HUES64 (cell line): ENCODE measurements around the gene ADAT3.
"Not testable (repeated sequence)": the region's sequence is repeated elsewhere in the genome, so short reads cannot be mapped to it uniquely, and the experiment has no call there.

ENCODE experiments used
- H3K27ac ChIP-seq: 2 replicates; pipeline ENCODE4 v1.7.0; 2013; ENCODE audit warnings: low read depth, low read length, inconsistent platforms
- H3K27me3 ChIP-seq: 2 replicates; pipeline ENCODE4 v1.6.1; 2013; ENCODE audit warnings: mild to moderate bottlenecking, low read length; ENCODE audit not compliant: insufficient read depth
- H3K36me3 ChIP-seq: 2 replicates; pipeline ENCODE4 v1.6.1; 2013; ENCODE audit warnings: mild to moderate bottlenecking, low read length; ENCODE audit not compliant: insufficient read depth
- H3K4me1 ChIP-seq: 2 replicates; pipeline ENCODE4 v1.6.1; 2013; ENCODE audit warnings: mild to moderate bottlenecking, low read length, moderate library complexity; ENCODE audit not compliant: insufficient read depth
- H3K4me3 ChIP-seq: 2 replicates; pipeline ENCODE4 v1.5.1; 2013; ENCODE audit warnings: mild to moderate bottlenecking, low read length, moderate library complexity
- H3K9ac ChIP-seq: 2 replicates; pipeline ENCODE4 v1.6.1; 2013; ENCODE audit warnings: mild to moderate bottlenecking, low read depth, low read length
- H3K9me3 ChIP-seq: 2 replicates; pipeline ENCODE4 v1.6.1; 2013; ENCODE audit warnings: low read depth, low read length; ENCODE audit not compliant: insufficient read depth
- WGBS: fragments of 150-250, 120-280 bp; methylation state at CpG from one replicate; pipeline ENCODE4 v1.1.7; 2013; ENCODE audit warnings: missing lambda C conversion rate; 5-methylcytosine and 5-hydroxymethylcytosine counted together

ADAT3 gene

GRCh38 chr19:1871140-1871597 is 34.0 kb upstream of the ADAT3 start:
- Histone ChIP-seq H3K4me1 (peaks cover 13% of the 10 kb centered on the region), H3K27me3 (no peaks in the 10 kb centered on the region), H3K27ac (no peak overlapping the region), H3K9ac (no peak overlapping the region), H3K9me3 (no peaks in the 10 kb centered on the region), H3K4me3 (no peak overlapping the region), H3K36me3 (peaks cover 6% of the 10 kb centered on the region; the same call in 1 of the 2 replicates)
- WGBS: 92% methylated on average over 15 of the region's 15 CpGs

- Histone ChIP-seq H3K9me3 (no peaks in the 10 kb centered on the region), H3K36me3 (peaks cover 6% of the 10 kb centered on the region; the same call in 1 of the 2 replicates), H3K9ac (no peak overlapping the region), H3K4me3 (no peak overlapping the region), H3K27me3 (no peaks in the 10 kb centered on the region), H3K4me1 (peaks cover 13% of the 10 kb centered on the region), H3K27ac (no peak overlapping the region)
- WGBS: 96% methylated on average over 13 of the region's 13 CpGs
Observed at GRCh38 chr19:1871630-1872029, 33.6 kb upstream of the ADAT3 start.

GRCh38 chr19:1872807-1873523 is 32.2 kb upstream of the ADAT3 start:
- Histone ChIP-seq H3K27ac (no peak overlapping the region), H3K9ac (no peak overlapping the region), H3K36me3 (peaks cover 6% of the 10 kb centered on the region; the same call in 1 of the 2 replicates), H3K4me1 (peaks cover 13% of the 10 kb centered on the region), H3K9me3 (no peaks in the 10 kb centered on the region), H3K4me3 (no peak overlapping the region), H3K27me3 (no peaks in the 10 kb centered on the region)
- WGBS: 93% methylated on average over 25 of the region's 25 CpGs

GRCh38 chr19:1873524-1874473 is 31.4 kb upstream of the ADAT3 start:
- Histone ChIP-seq H3K4me3 (peak overlapping the region; percentile 93), H3K36me3 (peaks cover 6% of the 10 kb centered on the region; the same call in 1 of the 2 replicates), H3K9ac (peak overlapping the region; percentile 40; the same call in 1 of the 2 replicates), H3K9me3 (no peaks in the 10 kb centered on the region), H3K27me3 (no peaks in the 10 kb centered on the region), H3K27ac (no peak overlapping the region), H3K4me1 (peaks cover 13% of the 10 kb centered on the region)
- WGBS: 92% methylated on average over 29 of the region's 29 CpGs

DNA sequence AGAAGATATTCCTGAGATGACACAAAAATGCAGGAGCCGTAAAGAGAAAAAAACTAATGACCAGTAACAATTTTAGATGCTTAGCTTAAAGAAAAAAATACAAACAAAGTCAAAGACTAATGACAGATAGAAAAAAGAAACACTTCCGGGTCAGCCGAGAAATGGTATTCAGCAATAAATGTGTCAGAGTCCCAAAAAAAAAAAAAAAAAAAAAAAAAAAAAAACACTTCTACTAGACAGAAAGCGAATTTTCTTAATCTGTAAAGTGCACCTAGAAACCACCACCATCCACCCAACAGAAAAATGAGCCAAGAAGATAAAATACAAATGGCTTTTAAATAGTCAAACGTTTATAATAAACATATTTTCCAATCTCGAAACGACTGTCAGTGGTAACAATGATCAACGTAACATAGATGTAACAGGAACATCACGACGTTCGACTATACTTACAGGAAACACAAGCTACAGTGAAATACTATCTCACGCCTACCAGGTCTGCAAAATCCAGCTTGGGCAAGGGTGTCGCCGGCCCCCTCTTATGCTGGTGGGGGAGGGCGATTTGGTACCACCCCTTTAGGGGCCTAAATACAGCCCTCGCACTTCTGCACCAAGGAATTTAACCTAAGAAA is 30.5 kb upstream of the ADAT3 start:
- peak overlapping the region; percentile 91; the same call in 1 of the 2 replicates for H3K9ac ChIP-seq
- WGBS: 35% methylated on average over 12 of the region's 16 CpGs
- no peaks in the 10 kb centered on the region for H3K27me3 ChIP-seq
- H3K4me1 ChIP-seq: peaks cover 13% of the 10 kb centered on the region
- H3K27ac ChIP-seq: no peak overlapping the region
- H3K4me3 ChIP-seq: peak overlapping the region; percentile 93
- H3K9me3 ChIP-seq: no peaks in the 10 kb centered on the region
- H3K36me3 ChIP-seq: peaks cover 6% of the 10 kb centered on the region; the same call in 1 of the 2 replicates

DNA sequence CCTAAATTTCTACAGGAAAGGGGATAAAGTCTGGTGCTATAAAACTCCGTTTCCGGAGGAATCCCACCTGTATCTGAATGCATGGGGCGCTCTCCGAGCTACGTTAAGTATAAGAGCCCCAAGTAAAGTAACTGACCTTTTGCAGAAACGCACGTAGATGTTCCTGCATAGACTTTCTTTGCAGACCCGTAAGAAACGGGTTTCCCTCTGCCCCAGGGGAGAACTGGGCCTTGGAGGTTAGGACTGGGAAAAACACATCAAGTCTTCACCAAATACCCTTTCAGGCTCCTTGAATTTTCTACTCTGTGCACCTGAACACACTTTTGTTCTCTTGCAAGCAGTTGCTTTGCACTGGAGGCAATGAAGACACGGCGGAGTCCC is 29.9 kb upstream of the ADAT3 start:
- 2% methylated on average over 11 of the region's 11 CpGs for WGBS
- H3K9me3 ChIP-seq, H3K36me3 ChIP-seq, H3K27me3 ChIP-seq, H3K27ac ChIP-seq: not testable (repeated sequence)
- Histone ChIP-seq H3K4me1 (peaks cover 13% of the 10 kb centered on the region), H3K4me3 (peak overlapping the region; percentile 93), H3K9ac (peak overlapping the region; percentile 91)

- Histone ChIP-seq H3K36me3 (peaks cover 5% of the 10 kb centered on the region; the same call in 1 of the 2 replicates), H3K27me3 (no peaks in the 10 kb centered on the region), H3K9me3 (no peaks in the 10 kb centered on the region), H3K27ac (peak overlapping the region; percentile 80), H3K9ac (peak overlapping the region; percentile 91), H3K4me3 (peak overlapping the region; percentile 93), H3K4me1 (peaks cover 13% of the 10 kb centered on the region)
- WGBS: under 1% methylated on average over 87 of the region's 87 CpGs
Observed at GRCh38 chr19:1875646-1876495, 29.3 kb upstream of the ADAT3 start.

DNA sequence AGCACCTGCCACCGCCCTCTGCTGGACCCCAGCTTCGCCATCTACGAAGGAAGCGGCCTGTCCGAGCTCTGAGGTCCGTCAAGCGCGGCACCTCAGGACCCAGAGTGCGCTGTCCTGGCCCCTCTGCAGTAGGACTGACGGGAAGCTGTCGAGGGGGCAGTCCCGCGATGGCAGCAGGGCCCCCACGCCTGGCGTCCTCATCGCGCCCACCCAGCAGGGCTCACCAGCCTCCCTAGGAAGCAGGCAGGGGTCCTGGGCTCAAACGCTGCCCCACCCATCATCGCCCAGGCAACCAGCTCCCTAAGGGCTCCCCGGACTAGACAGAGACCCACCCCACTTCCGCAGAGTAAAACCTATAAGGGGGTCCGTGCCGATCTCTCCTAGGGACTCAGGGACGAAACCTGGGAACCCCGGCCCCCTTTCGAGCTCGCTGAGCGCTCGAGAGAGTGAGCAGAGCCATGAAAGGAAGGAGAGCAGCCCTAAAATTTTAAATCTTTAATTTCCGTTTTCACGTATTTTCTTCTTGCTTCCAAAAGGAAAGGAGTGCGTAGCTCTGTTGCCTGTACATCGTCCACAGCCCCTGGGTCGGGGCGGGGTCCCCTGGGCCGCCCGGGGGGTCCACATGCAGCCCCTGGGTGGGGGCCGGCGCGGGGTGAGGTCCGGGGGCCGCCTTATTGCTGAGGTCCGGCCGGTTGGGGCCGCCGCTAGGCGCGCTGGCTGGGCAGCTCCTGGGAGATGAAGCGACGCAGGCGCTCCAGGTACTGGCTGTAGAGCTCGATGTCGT is 28.5 kb upstream of the ADAT3 start:
- 24% methylated on average over 31 of the region's 53 CpGs for WGBS
- H3K9me3 ChIP-seq, H3K36me3 ChIP-seq, H3K27me3 ChIP-seq: not testable (repeated sequence)
- peaks cover 13% of the 10 kb centered on the region for H3K4me1 ChIP-seq
- H3K4me3 ChIP-seq: peak overlapping the region; percentile 93
- peak overlapping the region; percentile 91 for H3K9ac ChIP-seq
- peak overlapping the region; percentile 56; the same call in 1 of the 2 replicates for H3K27ac ChIP-seq

- not testable (repeated sequence) for H3K9ac ChIP-seq, H3K27ac ChIP-seq, H3K36me3 ChIP-seq, H3K9me3 ChIP-seq, H3K27me3 ChIP-seq
- WGBS: 49% methylated on average over 26 of the region's 47 CpGs
- H3K4me1 ChIP-seq: peaks cover 13% of the 10 kb centered on the region
- peak overlapping the region; percentile 38 for H3K4me3 ChIP-seq
Observed at GRCh38 chr19:1877280-1877660, 27.9 kb upstream of the ADAT3 start.

GRCh38 chr19:1878583-1878982 is 26.6 kb upstream of the ADAT3 start:
- not testable (repeated sequence) for H3K27me3 ChIP-seq, H3K36me3 ChIP-seq, H3K9ac ChIP-seq, H3K4me3 ChIP-seq, H3K9me3 ChIP-seq, H3K27ac ChIP-seq
- 91% methylated on average over 8 of the region's 8 CpGs for WGBS
- H3K4me1 ChIP-seq: peaks cover 19% of the 10 kb centered on the region
